NT2/D1 (cell line): ENCODE data around the gene MYZAP.

Experiments used
- DNase-seq: peaks from one replicate; pipeline ENCODE4 v3.0.0-alpha.2; 2011; ENCODE audit warnings: low read depth, low spot score
- H3K27me3 ChIP-seq: 2 replicates; pipeline ENCODE4 v1.6.0; 2011; ENCODE audit warnings: mild to moderate bottlenecking; ENCODE audit not compliant: insufficient read length, insufficient read depth
- H3K36me3 ChIP-seq: 2 replicates; pipeline ENCODE4 v1.6.1; 2011; ENCODE audit warnings: mild to moderate bottlenecking, low read length, mixed read lengths; ENCODE audit not compliant: insufficient read depth, insufficient read length
- H3K4me1 ChIP-seq: 2 replicates; pipeline ENCODE4 v1.5.1; 2011; ENCODE audit not compliant: insufficient read depth, insufficient read length
- H3K4me3 ChIP-seq: 2 replicates; pipeline ENCODE4 v1.5.1; 2011; ENCODE audit warnings: low read depth; ENCODE audit not compliant: insufficient read length
- H3K9ac ChIP-seq: 2 replicates; pipeline ENCODE4 v1.6.0; 2011; ENCODE audit warnings: low read depth; ENCODE audit not compliant: insufficient read length
- H3K9me3 ChIP-seq: 2 replicates; pipeline ENCODE4 v1.5.1; 2011; ENCODE audit warnings: mild to moderate bottlenecking, low read length; ENCODE audit not compliant: insufficient read depth
- SUZ12 ChIP-seq: IDR thresholded peaks from 2 replicates; pipeline ENCODE4 v1.6.1; 2011; ENCODE audit not compliant: insufficient read length, insufficient read depth; ENCODE audit errors: extremely low read depth
- YY1 ChIP-seq: IDR thresholded peaks from 2 replicates; pipeline ENCODE4 v1.6.1; 2011; ENCODE audit not compliant: insufficient read length, insufficient read depth
- ZNF274 ChIP-seq: IDR thresholded peaks from 2 replicates; pipeline ENCODE4 v1.6.1; 2011; ENCODE audit warnings: mild to moderate bottlenecking, low read depth, low read length

The MYZAP gene

DNA sequence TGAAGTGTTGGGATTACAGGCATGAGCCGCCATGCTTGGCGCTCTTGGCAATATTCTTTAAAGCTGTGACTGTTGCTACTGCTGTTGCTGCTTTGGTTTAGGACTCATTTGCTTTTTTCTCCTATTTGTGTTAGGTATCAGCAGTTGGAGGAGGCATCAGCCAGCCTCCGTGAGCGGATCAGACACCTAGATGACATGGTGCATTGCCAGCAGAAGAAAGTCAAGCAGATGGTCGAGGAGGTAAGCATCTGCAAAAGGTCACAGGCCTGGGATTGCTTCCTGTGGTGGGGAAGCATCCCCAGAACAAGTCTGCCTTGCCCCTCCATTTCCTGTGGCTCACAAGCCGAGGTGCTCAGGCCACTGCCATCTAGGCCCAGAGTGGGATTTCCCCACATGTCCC is 47.6 kb downstream of the MYZAP start:
- Histone ChIP-seq H3K4me3 (no peak overlapping the region), H3K36me3 (no peaks in the 10 kb centered on the region), H3K9me3 (no peaks in the 10 kb centered on the region), H3K27me3 (no peaks in the 10 kb centered on the region), H3K4me1 (no peaks in the 10 kb centered on the region), H3K9ac (no peak overlapping the region)
- no peak for DNase-seq
- TF ChIP-seq SUZ12 (no peak), ZNF274 (no peak), YY1 (no peak)

- Histone ChIP-seq H3K36me3 (no peaks in the 10 kb centered on the region), H3K27me3 (no peaks in the 10 kb centered on the region), H3K4me3 (no peak overlapping the region), H3K9me3 (no peaks in the 10 kb centered on the region), H3K4me1 (no peaks in the 10 kb centered on the region), H3K9ac (no peak overlapping the region)
- DNase-seq, result peak; percentile 15
- TF ChIP-seq ZNF274, result no peak
- no peak for TF ChIP-seq SUZ12
- TF ChIP-seq YY1, result no peak
Observed at GRCh38 chr15:57640930-57641682, 49.4 kb downstream of the MYZAP start.

GRCh38 chr15:57643826-57644225 is 52.1 kb downstream of the MYZAP start:
- no peaks in the 10 kb centered on the region for H3K4me1 ChIP-seq
- no peaks in the 10 kb centered on the region for H3K36me3 ChIP-seq
- no peak overlapping the region for H3K4me3 ChIP-seq
- no peak for DNase-seq
- no peaks in the 10 kb centered on the region for H3K27me3 ChIP-seq
- H3K9ac ChIP-seq, result no peak overlapping the region
- no peaks in the 10 kb centered on the region for H3K9me3 ChIP-seq
- no peak for TF ChIP-seq SUZ12
- no peak for TF ChIP-seq ZNF274
- TF ChIP-seq YY1, result no peak

DNA sequence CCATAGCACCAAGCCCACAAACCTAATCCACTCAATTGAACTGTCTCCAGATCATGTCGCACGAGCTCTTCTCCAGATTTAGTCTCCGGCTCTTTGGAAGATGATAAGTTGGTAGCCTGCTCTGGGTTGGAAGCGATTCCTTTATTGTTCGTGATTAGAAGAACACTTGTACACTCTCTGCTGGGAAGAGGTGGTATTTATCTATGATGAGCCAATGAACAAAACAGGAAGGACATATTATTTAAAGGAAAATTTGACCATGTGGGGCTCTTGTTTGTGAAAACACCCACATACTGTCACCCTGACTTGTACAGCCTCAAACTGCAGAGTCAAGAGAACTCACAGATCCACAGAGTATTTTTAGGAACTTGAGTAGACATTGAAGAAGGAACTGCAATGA is 54.4 kb downstream of the MYZAP start:
- H3K4me3 ChIP-seq, result no peak overlapping the region

DNA sequence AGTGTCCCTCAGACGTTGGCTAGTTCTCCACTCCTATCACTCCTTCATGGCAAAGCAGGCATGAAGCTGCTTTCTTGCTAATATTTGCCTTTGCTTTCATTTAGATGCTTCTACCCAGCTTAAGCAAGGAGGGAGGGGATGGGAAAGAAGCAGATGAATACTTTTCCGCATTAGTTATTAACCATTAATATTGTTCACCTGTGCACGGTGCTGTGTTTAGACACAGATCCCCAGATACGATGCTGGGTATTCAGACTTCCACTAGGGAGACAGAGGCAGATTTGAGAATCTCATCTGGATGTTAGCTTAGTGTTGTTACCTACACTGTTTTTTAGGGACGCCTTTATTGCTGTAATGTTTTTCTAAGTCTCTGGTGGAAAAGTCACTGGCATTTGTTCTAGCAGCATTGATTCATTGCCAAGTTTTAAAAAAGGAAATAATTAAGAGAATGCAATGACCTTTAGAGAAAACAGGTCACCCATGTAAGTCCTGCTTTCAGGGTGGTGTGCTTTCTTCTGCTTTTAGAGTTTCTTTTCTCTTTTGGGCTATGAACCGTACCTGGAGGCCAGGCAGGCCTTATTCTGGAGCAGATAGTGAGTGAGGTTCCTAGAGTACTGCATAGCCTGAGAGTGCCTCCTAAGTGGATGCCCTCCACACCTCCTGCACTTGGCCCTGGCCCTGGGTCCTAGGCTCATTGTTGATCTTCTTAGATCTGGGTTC is 55.5 kb downstream of the MYZAP start:
- Histone ChIP-seq H3K4me3 (no peak overlapping the region), H3K9me3 (no peaks in the 10 kb centered on the region), H3K4me1 (no peaks in the 10 kb centered on the region), H3K36me3 (no peaks in the 10 kb centered on the region), H3K27me3 (no peaks in the 10 kb centered on the region), H3K9ac (no peak overlapping the region)
- TF ChIP-seq SUZ12 (no peak), YY1 (no peak), ZNF274 (no peak)
- no peak for DNase-seq

More for the DNA sequence above, 54.4 kb downstream of the MYZAP start:
- Histone ChIP-seq H3K4me1 (no peaks in the 10 kb centered on the region), H3K27me3 (no peaks in the 10 kb centered on the region), H3K9me3 (no peaks in the 10 kb centered on the region), H3K9ac (no peak overlapping the region), H3K36me3 (no peaks in the 10 kb centered on the region)
- DNase-seq, result no peak
- TF ChIP-seq YY1, result no peak
- TF ChIP-seq SUZ12, result no peak
- no peak for TF ChIP-seq ZNF274

DNA sequence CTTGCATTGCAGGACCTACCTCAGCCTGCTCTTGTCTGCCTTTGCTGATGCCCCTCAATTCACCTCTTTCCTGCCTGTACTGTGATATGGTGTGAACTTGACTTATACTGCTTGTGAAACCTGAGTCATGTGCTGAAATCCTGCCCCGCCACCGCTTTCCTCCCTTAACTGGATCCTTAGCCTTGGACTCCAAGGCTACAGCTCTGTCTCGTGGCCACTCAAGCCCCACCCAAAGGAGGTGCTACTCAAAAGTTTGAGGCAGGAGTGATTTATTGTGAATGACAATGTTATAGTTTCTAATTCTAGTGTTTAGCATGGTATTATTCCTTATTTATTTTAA is 56.1 kb downstream of the MYZAP start:
- Histone ChIP-seq H3K4me1 (no peaks in the 10 kb centered on the region), H3K9me3 (no peaks in the 10 kb centered on the region), H3K9ac (no peak overlapping the region), H3K36me3 (no peaks in the 10 kb centered on the region), H3K27me3 (no peaks in the 10 kb centered on the region), H3K4me3 (no peak overlapping the region)
- TF ChIP-seq YY1 (no peak), ZNF274 (no peak), SUZ12 (no peak)
- DNase-seq, result no peak

DNA sequence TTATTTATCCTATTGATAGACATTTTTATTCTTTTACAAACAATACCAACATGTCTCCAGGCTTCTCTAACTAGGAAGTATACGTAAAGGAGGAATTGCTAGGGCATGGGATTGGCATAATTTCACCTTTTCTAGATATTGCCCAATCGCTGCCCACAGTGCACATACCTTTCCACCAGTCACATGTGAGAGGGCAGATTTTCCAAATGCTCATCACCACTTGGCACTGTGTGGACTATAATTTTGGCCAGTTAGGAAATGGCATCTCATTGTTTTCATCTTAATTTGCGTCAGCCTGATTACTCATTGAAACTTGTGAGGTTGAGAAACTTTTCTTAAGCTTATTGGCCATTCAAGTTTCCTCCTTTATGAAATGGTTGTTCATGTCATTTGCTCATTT is 57.4 kb downstream of the MYZAP start:
- no peaks in the 10 kb centered on the region for H3K27me3 ChIP-seq
- TF ChIP-seq SUZ12 (no peak), YY1 (no peak), ZNF274 (no peak)
- no peaks in the 10 kb centered on the region for H3K4me1 ChIP-seq
- no peak overlapping the region for H3K9ac ChIP-seq
- DNase-seq, result no peak
- no peak overlapping the region for H3K4me3 ChIP-seq
- no peaks in the 10 kb centered on the region for H3K36me3 ChIP-seq
- no peaks in the 10 kb centered on the region for H3K9me3 ChIP-seq
